OCI-LY7 (cell line): ENCODE measurements around the gene TMEM106C.

Experiments used
- CTCF ChIP-seq: fragments of 200-600 bp; sonication (generic); conservative IDR thresholded peaks from 2 replicates; pipeline ENCODE4 v1.5.1; 2014; ENCODE audit warnings: mild to moderate bottlenecking, antibody characterized with exemption, low read length, moderate library complexity, mixed read lengths
- EZH2phosphoT487 ChIP-seq: fragments of 200-600 bp; sonication (generic); IDR thresholded peaks from 2 replicates; pipeline ENCODE4 v1.6.1; 2018; ENCODE audit warnings: low read depth, borderline replicate concordance, mild to moderate bottlenecking, mixed run types, antibody characterized with exemption, low read length, moderate library complexity, mixed read lengths

- TF ChIP-seq EZH2phosphoT487 (no peak), CTCF (no peak)
These were observed 22.5 kb upstream of the TMEM106C start for GRCh38 chr12:47940773-47941474.
